H9 (cell line): ENCODE data around the gene RAB14. TPM values are rescaled to one million over a fixed set of nuclear protein-coding genes. Genes with fewer than 3 reads are reported as not detected.
"Not testable (repeated sequence)": the region's sequence is repeated elsewhere in the genome, so short reads cannot be mapped to it uniquely, and the experiment has no call there.

ENCODE experiments used
- DNase-seq: peaks from one replicate; pipeline ENCODE4 v3.0.0-alpha.2; 2017
- H2AFZ ChIP-seq: one replicate; pipeline ENCODE4 v1.6.1; 2013; ENCODE audit warnings: mild to moderate bottlenecking, low read length, control low read depth, moderate library complexity
- H2AK5ac ChIP-seq: 2 replicates; pipeline ENCODE4 v1.6.1; 2013; ENCODE audit warnings: low read length, control low read depth, mixed read lengths; ENCODE audit not compliant: insufficient read length
- H2BK120ac ChIP-seq: one replicate; pipeline ENCODE4 v1.6.1; 2013; ENCODE audit warnings: low read depth, mild to moderate bottlenecking, low read length, control low read depth, inconsistent platforms; ENCODE audit not compliant: poor library complexity, severe bottlenecking
- H2BK12ac ChIP-seq: 2 replicates; pipeline ENCODE4 v1.6.1; 2013; ENCODE audit warnings: low read length, control low read depth, mixed read lengths, low read depth; ENCODE audit not compliant: insufficient read length
- H2BK15ac ChIP-seq: 2 replicates; pipeline ENCODE4 v1.6.1; 2013; ENCODE audit warnings: low read depth, low read length, control low read depth
- H2BK20ac ChIP-seq: one replicate; pipeline ENCODE4 v1.6.1; 2013; ENCODE audit warnings: low read depth, mild to moderate bottlenecking, low read length, control low read depth, inconsistent platforms; ENCODE audit not compliant: poor library complexity, severe bottlenecking
- H2BK5ac ChIP-seq: 2 replicates; pipeline ENCODE4 v1.6.1; 2013; ENCODE audit warnings: low read length, control low read depth, mixed read lengths; ENCODE audit not compliant: insufficient read length
- H3K14ac ChIP-seq: 2 replicates; pipeline ENCODE4 v1.6.1; 2013; ENCODE audit warnings: low read length, control low read depth; ENCODE audit not compliant: insufficient read depth
- H3K18ac ChIP-seq: 2 replicates; pipeline ENCODE4 v1.6.1; 2013; ENCODE audit warnings: low read depth, mild to moderate bottlenecking, mixed read lengths, low read length, control low read depth; ENCODE audit not compliant: insufficient read length
- H3K23ac ChIP-seq: 2 replicates; pipeline ENCODE4 v1.6.1; 2013; ENCODE audit warnings: low read length, control low read depth, mixed read lengths, low read depth; ENCODE audit not compliant: insufficient read length
- H3K23me2 ChIP-seq: 2 replicates; pipeline ENCODE4 v1.6.1; 2013; ENCODE audit warnings: low read depth, mild to moderate bottlenecking, mixed read lengths, low read length, control low read depth; ENCODE audit not compliant: insufficient read length, poor library complexity, severe bottlenecking
- H3K27ac ChIP-seq: 2 replicates; pipeline ENCODE4 v1.5.1; 2013; ENCODE audit warnings: low read length, control low read depth, mixed read lengths, low read depth; ENCODE audit not compliant: insufficient read length
- H3K27me3 ChIP-seq: 2 replicates; pipeline ENCODE4 v1.6.1; 2013; ENCODE audit warnings: low read length, control low read depth, inconsistent platforms; ENCODE audit not compliant: insufficient read depth
- H3K4ac ChIP-seq: 2 replicates; pipeline ENCODE4 v1.6.1; 2013; ENCODE audit warnings: low read depth, mild to moderate bottlenecking, control low read depth, inconsistent platforms, low read length, moderate library complexity
- H3K4me1 ChIP-seq: 2 replicates; pipeline ENCODE4 v1.6.1; 2013; ENCODE audit warnings: low read length, control low read depth, inconsistent platforms; ENCODE audit not compliant: insufficient read depth
- H3K4me2 ChIP-seq: 2 replicates; pipeline ENCODE4 v1.6.1; 2013; ENCODE audit warnings: low read length, control low read depth, mixed read lengths; ENCODE audit not compliant: insufficient read length, insufficient read depth
- H3K56ac ChIP-seq: 2 replicates; pipeline ENCODE4 v1.6.1; 2013; ENCODE audit warnings: low read depth, mild to moderate bottlenecking, mixed read lengths, low read length, control low read depth; ENCODE audit not compliant: insufficient read length
- H3K79me1 ChIP-seq: 2 replicates; pipeline ENCODE4 v1.6.1; 2013; ENCODE audit warnings: low read depth, mild to moderate bottlenecking, moderate library complexity, low read length, control low read depth, inconsistent platforms; ENCODE audit not compliant: insufficient read depth, poor library complexity, severe bottlenecking
- H3K79me2 ChIP-seq: 2 replicates; pipeline ENCODE4 v1.6.1; 2013; ENCODE audit warnings: low read length, control low read depth, inconsistent platforms; ENCODE audit not compliant: insufficient read depth
- H3K9ac ChIP-seq: 2 replicates; pipeline ENCODE4 v1.6.1; 2013; ENCODE audit warnings: low read length, control low read depth, mixed read lengths; ENCODE audit not compliant: insufficient read length; ENCODE audit errors: extremely low read depth
- H3K9me3 ChIP-seq: one replicate; pipeline ENCODE4 v1.6.1; 2013; ENCODE audit warnings: low read depth, low read length, inconsistent platforms; ENCODE audit not compliant: control insufficient read depth
- H3T11ph ChIP-seq: one replicate; pipeline ENCODE4 v1.6.1; 2013; ENCODE audit warnings: mild to moderate bottlenecking, low read length, control low read depth, inconsistent platforms
- H4K20me1 ChIP-seq: one replicate; pipeline ENCODE4 v1.6.1; 2013; ENCODE audit not compliant: control insufficient read depth, insufficient read length, insufficient read depth
- H4K5ac ChIP-seq: 2 replicates; pipeline ENCODE4 v1.6.1; 2013; ENCODE audit warnings: low read depth, mild to moderate bottlenecking, mixed read lengths, low read length, control low read depth; ENCODE audit not compliant: insufficient read length
- H4K8ac ChIP-seq: replicated peaks from 2 replicates; pipeline ENCODE4 v1.6.1; 2013; ENCODE audit warnings: low read length, control low read depth, mixed read lengths, low read depth; ENCODE audit not compliant: insufficient read length
- H4K91ac ChIP-seq: 2 replicates; pipeline ENCODE4 v1.6.1; 2013; ENCODE audit warnings: low read depth, mild to moderate bottlenecking, moderate library complexity, mixed read lengths, low read length, control low read depth; ENCODE audit not compliant: insufficient read length
- H3K27ac Mint-ChIP-seq, 3 experiments: 2 replicates in 2 of 3; 3 replicates in 1 of 3; pipeline ENCODE4 v1.8.0; 2020 to 2021; ENCODE audit warnings: mixed read lengths in 3 of 3, mild to moderate bottlenecking in 1 of 3, moderate library complexity in 1 of 3
- H3K27me3 Mint-ChIP-seq: 2 replicates; pipeline ENCODE4 v1.8.0; 2021; ENCODE audit warnings: low read depth, mild to moderate bottlenecking, moderate library complexity, mixed read lengths
- H3K36me3 Mint-ChIP-seq, 3 experiments: 2 replicates in 2 of 3; 3 replicates in 1 of 3; pipeline ENCODE4 v1.8.0; 2020 to 2021; ENCODE audit warnings: low read depth in 3 of 3, mixed read lengths in 3 of 3; ENCODE audit not compliant: insufficient read depth in 1 of 3
- H3K4me1 Mint-ChIP-seq, 2 experiments: 2 replicates each; pipeline ENCODE4 v1.8.0; 2020; ENCODE audit warnings: mixed read lengths in 2 of 2
- H3K4me3 Mint-ChIP-seq, 2 experiments: 2 replicates in 1 of 2; 3 replicates in 1 of 2; pipeline ENCODE4 v1.8.0; 2020 to 2021; ENCODE audit warnings: mild to moderate bottlenecking in 2 of 2, mixed read lengths in 2 of 2, moderate library complexity in 1 of 2
- H3K9me3 Mint-ChIP-seq, 2 experiments: 2 replicates in 1 of 2; 3 replicates in 1 of 2; pipeline ENCODE4 v1.8.0; 2020; ENCODE audit warnings: mild to moderate bottlenecking in 2 of 2, mixed read lengths in 2 of 2, moderate library complexity in 1 of 2
- WGBS: extraction: QIAGEN DNeasy Blood & Tissue Kit; methylation state at CpG from one replicate; pipeline ENCODE4 v1.1.7; 2013; ENCODE audit warnings: missing lambda C conversion rate, low lambda C conversion rate, mixed read lengths; ENCODE audit not compliant: insufficient read length; ENCODE audit errors: extremely low coverage; 5-methylcytosine and 5-hydroxymethylcytosine counted together
- total RNA-seq: library from RNA; stranded (reverse); gene quantifications from 2 replicates; pipeline ENCODE4 v1.2.1, GENCODE V29; 2021
- TF ChIP-seq, protein P1 (sequence below): fragments of 200-600 bp; sonication (generic); conservative IDR thresholded peaks from 3 replicates; pipeline ENCODE4 v1.8.0; 2021; ENCODE audit warnings: antibody characterized with exemption, mild to moderate bottlenecking

Gene RAB14
- total RNA-seq, 1 experiment from 2014 or later, result 33.6 TPM

- WGBS, result no CpG with 5 or more reads among the region's 3 CpGs
- TF ChIP-seq, protein P1, sequence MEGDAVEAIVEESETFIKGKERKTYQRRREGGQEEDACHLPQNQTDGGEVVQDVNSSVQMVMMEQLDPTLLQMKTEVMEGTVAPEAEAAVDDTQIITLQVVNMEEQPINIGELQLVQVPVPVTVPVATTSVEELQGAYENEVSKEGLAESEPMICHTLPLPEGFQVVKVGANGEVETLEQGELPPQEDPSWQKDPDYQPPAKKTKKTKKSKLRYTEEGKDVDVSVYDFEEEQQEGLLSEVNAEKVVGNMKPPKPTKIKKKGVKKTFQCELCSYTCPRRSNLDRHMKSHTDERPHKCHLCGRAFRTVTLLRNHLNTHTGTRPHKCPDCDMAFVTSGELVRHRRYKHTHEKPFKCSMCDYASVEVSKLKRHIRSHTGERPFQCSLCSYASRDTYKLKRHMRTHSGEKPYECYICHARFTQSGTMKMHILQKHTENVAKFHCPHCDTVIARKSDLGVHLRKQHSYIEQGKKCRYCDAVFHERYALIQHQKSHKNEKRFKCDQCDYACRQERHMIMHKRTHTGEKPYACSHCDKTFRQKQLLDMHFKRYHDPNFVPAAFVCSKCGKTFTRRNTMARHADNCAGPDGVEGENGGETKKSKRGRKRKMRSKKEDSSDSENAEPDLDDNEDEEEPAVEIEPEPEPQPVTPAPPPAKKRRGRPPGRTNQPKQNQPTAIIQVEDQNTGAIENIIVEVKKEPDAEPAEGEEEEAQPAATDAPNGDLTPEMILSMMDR, result no peak
- no peaks in the 10 kb centered on the region for H3K27me3 Mint-ChIP-seq
- Histone ChIP-seq H3K27me3 (no peaks in the 10 kb centered on the region), H3K4ac (no peak overlapping the region), H4K91ac (no peak overlapping the region), H3K4me2 (no peak overlapping the region), H4K8ac (no peak overlapping the region), H3K79me2 (no peaks in the 10 kb centered on the region), H3K56ac (no peak overlapping the region), H3K9ac (no peak overlapping the region), H3K18ac (no peak overlapping the region), H2BK12ac (no peak overlapping the region), H2BK15ac (no peak overlapping the region), H3K4me1 (no peaks in the 10 kb centered on the region; the same call in 1 of the 2 replicates), H2BK120ac (no peak overlapping the region), H4K20me1 (no peaks in the 10 kb centered on the region), H4K5ac (no peak overlapping the region), H3K14ac (no peak overlapping the region), H3K79me1 (no peaks in the 10 kb centered on the region), H3K23ac (no peak overlapping the region), H3K9me3 (no peaks in the 10 kb centered on the region), H2AK5ac (no peak overlapping the region), H2AFZ (no peak overlapping the region), H3K27ac (no peak overlapping the region), H2BK20ac (no peak overlapping the region), H3K23me2 (no peaks in the 10 kb centered on the region), H3T11ph (no peak overlapping the region), H2BK5ac (no peak overlapping the region)
- H3K9me3 Mint-ChIP-seq, result no peaks in the 10 kb centered on the region
- 0 out of 4 replicates have a peak, but pooled peaks cover 0 to 3% of the 10 kb centered on the region in 2 experiments for H3K4me1 Mint-ChIP-seq
- DNase-seq, result no peak
- H3K36me3 Mint-ChIP-seq, result peaks cover 2 to 39% (median 20%) of the 10 kb centered on the region in 3 experiments; a peak in 5 of 7 replicates
- H3K4me3 Mint-ChIP-seq, result no peak overlapping the region
- H3K27ac Mint-ChIP-seq, result no peak overlapping the region
Measured at GRCh38 chr9:121179930-121180681, 21.6 kb downstream of the RAB14 start.

GRCh38 chr9:121179373-121179721 lies 22.3 kb downstream of the RAB14 start:
- H4K20me1 ChIP-seq, result not testable (repeated sequence)

More at GRCh38 chr9:121179373-121179721, 22.3 kb downstream of the RAB14 start:
- not testable (repeated sequence) for H3K79me2 ChIP-seq, H3K4me1 ChIP-seq, H2BK20ac ChIP-seq, H3K27me3 ChIP-seq, H3K27me3 Mint-ChIP-seq, H3K23me2 ChIP-seq, H4K8ac ChIP-seq, H2BK12ac ChIP-seq, H2AK5ac ChIP-seq, DNase-seq, H3K56ac ChIP-seq, H3K9me3 ChIP-seq, H2BK5ac ChIP-seq, H3K4ac ChIP-seq, H2BK15ac ChIP-seq, H3T11ph ChIP-seq, H3K27ac ChIP-seq, H3K9ac ChIP-seq, H3K4me1 Mint-ChIP-seq, H2AFZ ChIP-seq, H3K14ac ChIP-seq, H4K91ac ChIP-seq, H3K9me3 Mint-ChIP-seq, H3K79me1 ChIP-seq, H3K4me3 Mint-ChIP-seq, H3K18ac ChIP-seq, H3K23ac ChIP-seq, H2BK120ac ChIP-seq, H3K4me2 ChIP-seq, H3K27ac Mint-ChIP-seq, H4K5ac ChIP-seq
- no CpG with 5 or more reads among the region's 1 CpG for WGBS
- H3K36me3 Mint-ChIP-seq, result peaks cover 2 to 41% (median 20%) of the 10 kb centered on the region in 3 experiments; a peak in 5 of 7 replicates
